H9 (cell line): ENCODE measurements around the gene PAFAH1B2. TPM values are rescaled to one million over a fixed set of nuclear protein-coding genes. Genes with fewer than 3 reads are reported as not detected.
"Not testable (repeated sequence)": the region's sequence is repeated elsewhere in the genome, so short reads cannot be mapped to it uniquely, and the experiment has no call there.

ENCODE experiments used
- DNase-seq: peaks from one replicate; pipeline ENCODE4 v3.0.0-alpha.2; 2017
- H2AFZ ChIP-seq: one replicate; pipeline ENCODE4 v1.6.1; 2013; ENCODE audit warnings: mild to moderate bottlenecking, low read length, control low read depth, moderate library complexity
- H2AK5ac ChIP-seq: 2 replicates; pipeline ENCODE4 v1.6.1; 2013; ENCODE audit warnings: low read length, control low read depth, mixed read lengths; ENCODE audit not compliant: insufficient read length
- H2BK120ac ChIP-seq: one replicate; pipeline ENCODE4 v1.6.1; 2013; ENCODE audit warnings: low read depth, mild to moderate bottlenecking, low read length, control low read depth, inconsistent platforms; ENCODE audit not compliant: poor library complexity, severe bottlenecking
- H2BK12ac ChIP-seq: 2 replicates; pipeline ENCODE4 v1.6.1; 2013; ENCODE audit warnings: low read length, control low read depth, mixed read lengths, low read depth; ENCODE audit not compliant: insufficient read length
- H2BK15ac ChIP-seq: 2 replicates; pipeline ENCODE4 v1.6.1; 2013; ENCODE audit warnings: low read depth, low read length, control low read depth
- H2BK20ac ChIP-seq: one replicate; pipeline ENCODE4 v1.6.1; 2013; ENCODE audit warnings: low read depth, mild to moderate bottlenecking, low read length, control low read depth, inconsistent platforms; ENCODE audit not compliant: poor library complexity, severe bottlenecking
- H2BK5ac ChIP-seq: 2 replicates; pipeline ENCODE4 v1.6.1; 2013; ENCODE audit warnings: low read length, control low read depth, mixed read lengths; ENCODE audit not compliant: insufficient read length
- H3K14ac ChIP-seq: 2 replicates; pipeline ENCODE4 v1.6.1; 2013; ENCODE audit warnings: low read length, control low read depth; ENCODE audit not compliant: insufficient read depth
- H3K18ac ChIP-seq: 2 replicates; pipeline ENCODE4 v1.6.1; 2013; ENCODE audit warnings: low read depth, mild to moderate bottlenecking, mixed read lengths, low read length, control low read depth; ENCODE audit not compliant: insufficient read length
- H3K23ac ChIP-seq: 2 replicates; pipeline ENCODE4 v1.6.1; 2013; ENCODE audit warnings: low read length, control low read depth, mixed read lengths, low read depth; ENCODE audit not compliant: insufficient read length
- H3K23me2 ChIP-seq: 2 replicates; pipeline ENCODE4 v1.6.1; 2013; ENCODE audit warnings: low read depth, mild to moderate bottlenecking, mixed read lengths, low read length, control low read depth; ENCODE audit not compliant: insufficient read length, poor library complexity, severe bottlenecking
- H3K27ac ChIP-seq: 2 replicates; pipeline ENCODE4 v1.5.1; 2013; ENCODE audit warnings: low read length, control low read depth, mixed read lengths, low read depth; ENCODE audit not compliant: insufficient read length
- H3K27me3 ChIP-seq: 2 replicates; pipeline ENCODE4 v1.6.1; 2013; ENCODE audit warnings: low read length, control low read depth, inconsistent platforms; ENCODE audit not compliant: insufficient read depth
- H3K4ac ChIP-seq: 2 replicates; pipeline ENCODE4 v1.6.1; 2013; ENCODE audit warnings: low read depth, mild to moderate bottlenecking, control low read depth, inconsistent platforms, low read length, moderate library complexity
- H3K4me1 ChIP-seq: 2 replicates; pipeline ENCODE4 v1.6.1; 2013; ENCODE audit warnings: low read length, control low read depth, inconsistent platforms; ENCODE audit not compliant: insufficient read depth
- H3K4me2 ChIP-seq: 2 replicates; pipeline ENCODE4 v1.6.1; 2013; ENCODE audit warnings: low read length, control low read depth, mixed read lengths; ENCODE audit not compliant: insufficient read length, insufficient read depth
- H3K56ac ChIP-seq: 2 replicates; pipeline ENCODE4 v1.6.1; 2013; ENCODE audit warnings: low read depth, mild to moderate bottlenecking, mixed read lengths, low read length, control low read depth; ENCODE audit not compliant: insufficient read length
- H3K79me1 ChIP-seq: 2 replicates; pipeline ENCODE4 v1.6.1; 2013; ENCODE audit warnings: low read depth, mild to moderate bottlenecking, moderate library complexity, low read length, control low read depth, inconsistent platforms; ENCODE audit not compliant: insufficient read depth, poor library complexity, severe bottlenecking
- H3K79me2 ChIP-seq: 2 replicates; pipeline ENCODE4 v1.6.1; 2013; ENCODE audit warnings: low read length, control low read depth, inconsistent platforms; ENCODE audit not compliant: insufficient read depth
- H3K9ac ChIP-seq: 2 replicates; pipeline ENCODE4 v1.6.1; 2013; ENCODE audit warnings: low read length, control low read depth, mixed read lengths; ENCODE audit not compliant: insufficient read length; ENCODE audit errors: extremely low read depth
- H3K9me3 ChIP-seq: one replicate; pipeline ENCODE4 v1.6.1; 2013; ENCODE audit warnings: low read depth, low read length, inconsistent platforms; ENCODE audit not compliant: control insufficient read depth
- H3T11ph ChIP-seq: one replicate; pipeline ENCODE4 v1.6.1; 2013; ENCODE audit warnings: mild to moderate bottlenecking, low read length, control low read depth, inconsistent platforms
- H4K20me1 ChIP-seq: one replicate; pipeline ENCODE4 v1.6.1; 2013; ENCODE audit not compliant: control insufficient read depth, insufficient read length, insufficient read depth
- H4K5ac ChIP-seq: 2 replicates; pipeline ENCODE4 v1.6.1; 2013; ENCODE audit warnings: low read depth, mild to moderate bottlenecking, mixed read lengths, low read length, control low read depth; ENCODE audit not compliant: insufficient read length
- H4K8ac ChIP-seq: replicated peaks from 2 replicates; pipeline ENCODE4 v1.6.1; 2013; ENCODE audit warnings: low read length, control low read depth, mixed read lengths, low read depth; ENCODE audit not compliant: insufficient read length
- H4K91ac ChIP-seq: 2 replicates; pipeline ENCODE4 v1.6.1; 2013; ENCODE audit warnings: low read depth, mild to moderate bottlenecking, moderate library complexity, mixed read lengths, low read length, control low read depth; ENCODE audit not compliant: insufficient read length
- H3K27ac Mint-ChIP-seq, 3 experiments: 2 replicates in 2 of 3; 3 replicates in 1 of 3; pipeline ENCODE4 v1.8.0; 2020 to 2021; ENCODE audit warnings: mixed read lengths in 3 of 3, mild to moderate bottlenecking in 1 of 3, moderate library complexity in 1 of 3
- H3K27me3 Mint-ChIP-seq: 2 replicates; pipeline ENCODE4 v1.8.0; 2021; ENCODE audit warnings: low read depth, mild to moderate bottlenecking, moderate library complexity, mixed read lengths
- H3K36me3 Mint-ChIP-seq, 3 experiments: 2 replicates in 2 of 3; 3 replicates in 1 of 3; pipeline ENCODE4 v1.8.0; 2020 to 2021; ENCODE audit warnings: low read depth in 3 of 3, mixed read lengths in 3 of 3; ENCODE audit not compliant: insufficient read depth in 1 of 3
- H3K4me1 Mint-ChIP-seq, 2 experiments: 2 replicates each; pipeline ENCODE4 v1.8.0; 2020; ENCODE audit warnings: mixed read lengths in 2 of 2
- H3K4me3 Mint-ChIP-seq, 2 experiments: 2 replicates in 1 of 2; 3 replicates in 1 of 2; pipeline ENCODE4 v1.8.0; 2020 to 2021; ENCODE audit warnings: mild to moderate bottlenecking in 2 of 2, mixed read lengths in 2 of 2, moderate library complexity in 1 of 2
- H3K9me3 Mint-ChIP-seq, 2 experiments: 2 replicates in 1 of 2; 3 replicates in 1 of 2; pipeline ENCODE4 v1.8.0; 2020; ENCODE audit warnings: mild to moderate bottlenecking in 2 of 2, mixed read lengths in 2 of 2, moderate library complexity in 1 of 2
- WGBS: extraction: QIAGEN DNeasy Blood & Tissue Kit; methylation state at CpG from one replicate; pipeline ENCODE4 v1.1.7; 2013; ENCODE audit warnings: missing lambda C conversion rate, low lambda C conversion rate, mixed read lengths; ENCODE audit not compliant: insufficient read length; ENCODE audit errors: extremely low coverage; 5-methylcytosine and 5-hydroxymethylcytosine counted together
- total RNA-seq: library from RNA; stranded (reverse); gene quantifications from 2 replicates; pipeline ENCODE4 v1.2.1, GENCODE V29; 2021

PAFAH1B2 gene
- total RNA-seq, 1 experiment from 2014 or later = 161 TPM

GRCh38 chr11:117137223-117138086, 6.6 kb upstream of the PAFAH1B2 start:
- no CpG with 5 or more reads among the region's 15 CpGs for WGBS

More at GRCh38 chr11:117137223-117138086, 6.6 kb upstream of the PAFAH1B2 start:
- H3K27me3 ChIP-seq, H3K4ac ChIP-seq, H3K36me3 Mint-ChIP-seq, H2BK15ac ChIP-seq, H3K4me1 Mint-ChIP-seq, H3T11ph ChIP-seq, H3K27ac ChIP-seq, H3K9me3 ChIP-seq, H2BK5ac ChIP-seq, H4K91ac ChIP-seq, H3K4me2 ChIP-seq, H3K23ac ChIP-seq, H3K14ac ChIP-seq, H3K4me3 Mint-ChIP-seq, H3K23me2 ChIP-seq, H3K56ac ChIP-seq, H3K79me1 ChIP-seq, H2AK5ac ChIP-seq, H2BK120ac ChIP-seq, H3K27ac Mint-ChIP-seq, H2BK12ac ChIP-seq, H3K9me3 Mint-ChIP-seq, H3K79me2 ChIP-seq, H3K18ac ChIP-seq, H3K4me1 ChIP-seq, H3K9ac ChIP-seq, H4K8ac ChIP-seq, H4K5ac ChIP-seq, H4K20me1 ChIP-seq, DNase-seq, H2BK20ac ChIP-seq, H3K27me3 Mint-ChIP-seq, H2AFZ ChIP-seq: not testable (repeated sequence)
